Gastrocnemius medialis (tissue), 4 donors: ENCODE data around the gene SELENOP.

ENCODE experiments used
- CTCF ChIP-seq, 5 experiments: fragments of 450-650 bp in 3 of 5; fragments of 200-600 bp in 2 of 5; sonication (generic) in 2 of 5; IDR thresholded peaks in 4 of 5; conservative IDR thresholded peaks in 1 of 5; 1 replicate in 4 of 5; 2 replicates in 1 of 5; pipeline ENCODE4 v1.5.1; 2016 to 2019; ENCODE audit warnings: antibody characterized with exemption in 5 of 5, mild to moderate bottlenecking in 3 of 5, moderate library complexity in 3 of 5
- POLR2A ChIP-seq, 2 donors: fragments of 450-650 bp; IDR thresholded peaks; one replicate each; pipeline ENCODE4 v1.6.1; 2017; ENCODE audit warnings: antibody characterized with exemption in 2 of 2, mild to moderate bottlenecking in 2 of 2, moderate library complexity in 2 of 2

DNA sequence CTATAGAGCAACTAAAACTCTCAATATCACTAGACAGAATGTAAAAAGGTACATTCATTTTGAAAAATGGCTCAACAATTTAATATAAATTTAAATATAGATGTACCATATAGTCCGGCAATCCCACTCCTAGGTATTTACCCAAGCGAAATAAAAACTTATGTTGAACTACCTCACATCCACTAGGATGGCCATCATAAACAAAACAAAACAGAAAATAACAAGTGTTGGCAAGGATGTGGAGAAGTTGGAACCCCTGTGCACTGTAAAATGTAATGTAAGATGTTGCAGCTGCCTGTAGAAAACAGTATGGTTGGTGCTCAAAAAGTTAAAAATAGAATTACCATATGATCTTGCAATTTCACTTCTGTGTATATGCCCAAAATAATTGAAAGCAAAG lies 36.9 kb upstream of the SELENOP start:
- no peak for TF ChIP-seq POLR2A (IDR thresholded peaks at IDR 0.05)
- TF ChIP-seq CTCF (IDR thresholded peaks at IDR 0.05 in 4 of 5, conservative IDR thresholded peaks at IDR 0.05 in 1 of 5) = no peak
